T47D (cell line): ENCODE data around the gene BANK1.

ENCODE experiments used
- DNase-seq, 2 experiments: peaks; one replicate each; pipeline versions ENCODE4 v3.0.0 to v3.0.0-alpha.2; 2011 to 2012; ENCODE audit warnings: low read depth in 1 of 2, low spot score in 1 of 2
- JUND ChIP-seq: IDR thresholded peaks from 2 replicates; pipeline ENCODE4 v1.6.1; 2012; ENCODE audit warnings: low read depth
- in situ Hi-C: cut with HindIII; loops from 2 replicates; pipeline ENCODE4 v1.10.0; 2016; ENCODE audit warnings: low sequenced_read_pairs, low pct_unique_long_range_greater_than_20kb

BANK1 gene

DNA sequence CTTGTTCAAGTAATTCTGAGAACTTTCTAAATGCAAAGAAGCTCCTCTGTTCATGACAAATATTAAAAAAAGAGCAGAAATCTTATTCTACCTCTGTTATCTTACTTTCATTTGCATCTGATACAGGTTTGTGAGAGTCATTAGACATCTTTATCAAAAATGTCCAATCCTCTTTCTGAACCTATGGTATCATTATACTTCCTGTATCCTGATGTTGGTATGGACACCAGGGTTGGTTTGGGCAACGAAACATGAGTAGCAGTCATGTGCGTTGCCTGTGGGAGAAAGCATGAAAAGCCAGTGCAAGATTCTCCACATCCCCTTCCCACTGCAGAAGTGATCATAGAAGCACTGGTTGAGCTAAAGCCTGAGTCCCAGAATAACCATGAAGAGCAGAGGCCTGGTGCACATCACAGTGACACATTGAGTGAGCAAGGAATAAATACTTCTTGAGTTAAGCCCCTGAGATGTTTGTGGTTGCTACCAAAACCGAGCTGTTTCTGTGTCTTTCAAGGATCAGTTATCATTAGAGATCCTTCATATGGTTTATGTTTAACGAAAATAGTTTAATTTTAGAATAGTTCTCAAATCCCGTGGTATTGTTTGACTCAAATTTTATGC lies 197.2 kb downstream of the BANK1 start:
- in situ Hi-C loops: no loop called here
- DNase-seq: no peak
- TF ChIP-seq JUND: no peak

GRCh38 chr4:101989551-101989950 lies 199.0 kb downstream of the BANK1 start:
- no peak for TF ChIP-seq JUND
- in situ Hi-C loops: no loop called here

DNA sequence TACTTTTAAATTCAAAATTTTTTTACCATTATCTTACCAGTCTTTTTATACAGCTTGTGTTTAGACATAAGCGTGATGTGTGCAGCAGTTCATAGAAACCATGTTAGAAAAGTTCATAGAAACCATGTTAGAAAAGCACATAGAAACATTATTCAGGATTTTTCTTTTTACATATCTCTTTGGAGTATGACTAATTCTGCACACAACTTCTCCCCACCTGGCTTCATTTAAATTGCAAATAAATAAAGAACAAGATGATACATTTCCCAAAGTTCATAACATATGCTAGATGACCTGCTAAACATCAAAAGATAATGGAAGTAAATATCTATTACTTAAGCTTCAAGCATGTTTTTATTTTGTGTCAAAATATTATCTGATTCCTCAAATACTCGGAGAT lies 201.9 kb downstream of the BANK1 start:
- TF ChIP-seq JUND: no peak
- in situ Hi-C loops: no loop called here
- no peak for DNase-seq

More at GRCh38 chr4:101989551-101989950, 199.0 kb downstream of the BANK1 start:
- no peak for DNase-seq

DNA sequence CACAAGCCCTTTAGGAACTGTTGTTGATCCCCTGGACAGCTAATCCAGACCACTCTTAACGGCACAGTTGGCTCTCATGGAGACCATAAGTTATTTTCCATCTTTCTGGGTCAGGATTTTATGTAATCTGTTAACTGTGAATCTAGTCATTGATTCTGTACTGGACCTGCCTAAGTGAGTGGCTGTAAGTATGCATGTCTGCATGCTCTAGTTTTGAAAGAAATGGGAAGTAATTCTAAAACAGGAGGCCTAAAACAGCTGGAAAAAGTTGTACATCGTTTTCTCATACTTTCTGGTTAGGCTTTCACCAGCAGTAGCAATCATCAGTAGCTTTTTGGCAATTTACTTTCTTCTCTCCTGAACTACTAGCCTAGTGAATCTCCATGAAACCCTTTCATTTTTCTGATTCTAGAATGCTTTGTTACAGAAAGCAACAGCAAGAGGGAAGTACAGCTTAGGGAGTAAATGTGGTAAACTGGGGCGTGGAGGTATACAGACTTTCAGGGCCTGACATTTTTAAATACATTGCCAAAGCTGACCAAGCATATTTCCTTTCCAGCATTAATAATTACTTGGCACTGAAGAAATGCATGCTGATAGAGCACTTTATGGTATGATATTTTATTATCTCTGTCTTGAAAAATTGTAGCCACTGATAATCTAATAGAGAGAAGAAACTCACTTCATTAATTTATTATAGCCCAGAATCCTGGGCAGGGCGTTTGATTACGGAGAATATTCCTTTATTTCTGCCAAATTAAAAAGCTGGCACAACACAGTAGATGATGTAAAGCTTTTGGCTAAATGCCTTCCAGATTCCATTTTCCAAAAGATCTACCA lies 202.7 kb downstream of the BANK1 start:
- TF ChIP-seq JUND: no peak
- no peak for DNase-seq
- in situ Hi-C loops: no loop called here

GRCh38 chr4:101993842-101994775 lies 203.6 kb downstream of the BANK1 start:
- no peak for TF ChIP-seq JUND
- in situ Hi-C loops: no loop called here
- no peak for DNase-seq

- no peak for TF ChIP-seq JUND
- in situ Hi-C loops: no loop called here
- DNase-seq: no peak
Measured at GRCh38 chr4:102007959-102008425, 217.5 kb downstream of the BANK1 start.

- TF ChIP-seq JUND: no peak
- in situ Hi-C loops: no loop called here
- DNase-seq: no peak
Measured at GRCh38 chr4:102008711-102009110, 218.2 kb downstream of the BANK1 start.

DNA sequence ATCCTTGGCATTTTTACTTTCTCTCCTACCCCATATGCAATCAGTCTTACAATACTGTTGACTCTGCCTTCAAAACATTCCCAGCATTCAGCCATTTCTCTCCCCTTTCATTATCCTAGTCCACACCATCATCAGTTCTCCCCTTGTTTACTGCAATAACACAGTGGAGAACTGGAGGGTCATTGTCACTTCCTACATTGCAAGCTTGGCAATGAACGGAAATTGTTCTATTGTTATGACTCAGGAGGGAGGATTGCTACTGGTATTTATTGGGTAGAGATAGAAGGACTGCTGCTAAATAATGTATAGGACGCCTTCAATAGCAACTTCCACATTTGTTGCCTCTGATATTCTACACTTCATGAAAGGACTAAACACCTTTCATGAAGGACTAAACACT lies 231.8 kb downstream of the BANK1 start:
- in situ Hi-C loops: no loop called here
- no peak for DNase-seq
- no peak for TF ChIP-seq JUND

GRCh38 chr4:102027961-102028360 lies 237.4 kb downstream of the BANK1 start:
- in situ Hi-C loops: no loop called here
- TF ChIP-seq JUND: no peak

GRCh38 chr4:102031406-102031805 lies 240.9 kb downstream of the BANK1 start:
- in situ Hi-C loops: no loop called here
- TF ChIP-seq JUND: no peak
- no peak for DNase-seq

More at GRCh38 chr4:102027961-102028360, 237.4 kb downstream of the BANK1 start:
- no peak for DNase-seq

- no peak for TF ChIP-seq JUND
- in situ Hi-C loops: no loop called here
- no peak for DNase-seq
Measured at GRCh38 chr4:102036016-102036415, 245.5 kb downstream of the BANK1 start.

- DNase-seq: no peak
- in situ Hi-C loops: no loop called here
Measured at GRCh38 chr4:102036619-102037376, 246.3 kb downstream of the BANK1 start.

More at GRCh38 chr4:102036619-102037376, 246.3 kb downstream of the BANK1 start:
- TF ChIP-seq JUND: no peak
